NT2/D1 (cell line): Measurements from ENCODE around the gene TRMT61A.

Experiments
- DNase-seq: peaks from one replicate; pipeline ENCODE4 v3.0.0-alpha.2; 2011; ENCODE audit warnings: low read depth, low spot score
- H3K27me3 ChIP-seq: 2 replicates; pipeline ENCODE4 v1.6.0; 2011; ENCODE audit warnings: mild to moderate bottlenecking; ENCODE audit not compliant: insufficient read length, insufficient read depth
- H3K36me3 ChIP-seq: 2 replicates; pipeline ENCODE4 v1.6.1; 2011; ENCODE audit warnings: mild to moderate bottlenecking, low read length, mixed read lengths; ENCODE audit not compliant: insufficient read depth, insufficient read length
- H3K4me1 ChIP-seq: 2 replicates; pipeline ENCODE4 v1.5.1; 2011; ENCODE audit not compliant: insufficient read depth, insufficient read length
- H3K4me3 ChIP-seq: 2 replicates; pipeline ENCODE4 v1.5.1; 2011; ENCODE audit warnings: low read depth; ENCODE audit not compliant: insufficient read length
- H3K9ac ChIP-seq: 2 replicates; pipeline ENCODE4 v1.6.0; 2011; ENCODE audit warnings: low read depth; ENCODE audit not compliant: insufficient read length
- H3K9me3 ChIP-seq: 2 replicates; pipeline ENCODE4 v1.5.1; 2011; ENCODE audit warnings: mild to moderate bottlenecking, low read length; ENCODE audit not compliant: insufficient read depth
- SUZ12 ChIP-seq: IDR thresholded peaks from 2 replicates; pipeline ENCODE4 v1.6.1; 2011; ENCODE audit not compliant: insufficient read length, insufficient read depth; ENCODE audit errors: extremely low read depth
- YY1 ChIP-seq: IDR thresholded peaks from 2 replicates; pipeline ENCODE4 v1.6.1; 2011; ENCODE audit not compliant: insufficient read length, insufficient read depth
- ZNF274 ChIP-seq: IDR thresholded peaks from 2 replicates; pipeline ENCODE4 v1.6.1; 2011; ENCODE audit warnings: mild to moderate bottlenecking, low read depth, low read length

TRMT61A gene

DNA sequence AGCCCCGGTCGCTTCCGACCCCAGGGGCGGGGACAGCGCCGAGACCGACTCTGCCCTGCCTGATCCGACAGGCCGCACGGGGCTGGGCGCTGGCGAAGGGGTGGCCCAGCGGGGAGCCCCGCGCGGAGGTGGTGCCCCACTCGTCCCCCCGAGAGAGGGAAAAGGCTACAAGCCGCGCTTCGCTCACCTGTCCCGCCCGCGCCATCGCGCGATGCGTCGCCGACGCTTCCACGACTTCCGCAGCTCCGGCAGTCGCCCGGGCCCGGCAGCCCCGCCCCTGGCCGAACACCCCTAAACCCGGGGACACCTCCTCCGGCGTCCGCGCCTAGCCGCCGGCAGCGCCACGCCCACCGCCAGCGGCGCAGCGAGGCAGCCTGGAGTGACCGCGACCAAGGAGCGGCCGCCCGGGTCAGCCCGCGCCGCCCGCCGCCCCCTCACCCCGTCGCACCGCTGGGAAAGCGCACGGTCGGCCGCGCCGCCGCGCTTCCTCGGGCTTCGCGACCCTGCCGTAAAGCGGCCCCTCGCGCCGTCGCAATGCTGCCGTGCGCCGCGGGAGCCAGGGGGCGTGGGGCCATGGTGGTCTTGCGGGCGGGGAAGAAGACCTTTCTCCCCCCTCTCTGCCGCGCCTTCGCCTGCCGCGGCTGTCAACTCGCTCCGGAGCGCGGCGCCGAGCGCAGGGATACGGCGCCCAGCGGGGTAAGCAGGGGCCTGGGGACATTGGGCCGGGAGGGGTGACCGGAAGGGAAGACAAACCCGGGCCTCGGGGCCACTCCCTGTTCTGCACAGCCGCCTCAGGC lies 33.6 kb downstream of the TRMT61A start, which contains the start of the genes BAG5 and COA8:
Gene BAG5, minus strand, starts transcription at position 229 of the 797 bp plus-strand sequence. CDS start 1,493 bp downstream, outside the sequence.
Gene COA8, plus strand, starts transcription at position 532 of the 797 bp plus-strand sequence. Its CDS starts 42 bp downstream, at position 574.
- Histone ChIP-seq H3K27me3 (no peaks in the 10 kb centered on the region), H3K9ac (peak within 1 kb of the TSS; percentile 94), H3K9me3 (no peaks in the 10 kb centered on the region), H3K4me3 (peak within 1 kb of the TSS; percentile 91), H3K36me3 (peaks cover 34% of the 10 kb centered on the region), H3K4me1 (no peaks in the 10 kb centered on the region)
- no peak for TF ChIP-seq SUZ12
- no peak for TF ChIP-seq ZNF274
- TF ChIP-seq YY1 = no peak
- DNase-seq = peak; percentile 60

DNA sequence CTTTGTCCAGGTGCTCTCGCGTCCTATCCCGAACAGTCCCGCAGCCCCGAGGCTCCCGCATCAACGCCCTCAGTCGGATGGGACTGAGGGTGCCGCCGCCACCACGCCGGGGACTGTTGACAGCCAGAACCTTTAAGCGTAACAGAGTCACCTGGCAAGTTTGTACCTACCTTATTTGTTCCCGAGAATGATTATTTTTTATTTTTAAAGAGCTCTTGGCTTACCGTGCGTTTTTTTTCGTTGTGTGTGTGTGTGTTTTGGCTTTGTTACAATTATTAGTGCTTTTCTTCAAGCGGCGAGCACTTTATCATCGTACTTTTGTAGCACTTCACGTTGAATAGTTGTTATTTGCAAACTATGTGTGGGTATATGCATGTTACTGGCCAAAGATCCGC lies 34.2 kb downstream of the TRMT61A start:
- no peak for TF ChIP-seq ZNF274
- no peak for TF ChIP-seq YY1
- no peak for TF ChIP-seq SUZ12
- H3K9me3 ChIP-seq = no peaks in the 10 kb centered on the region
- peak overlapping the region; percentile 83 for H3K9ac ChIP-seq
- no peaks in the 10 kb centered on the region for H3K27me3 ChIP-seq
- H3K4me1 ChIP-seq = no peaks in the 10 kb centered on the region
- peaks cover 30% of the 10 kb centered on the region for H3K36me3 ChIP-seq
- no peak for DNase-seq
- H3K4me3 ChIP-seq = peak overlapping the region; percentile 91

DNA sequence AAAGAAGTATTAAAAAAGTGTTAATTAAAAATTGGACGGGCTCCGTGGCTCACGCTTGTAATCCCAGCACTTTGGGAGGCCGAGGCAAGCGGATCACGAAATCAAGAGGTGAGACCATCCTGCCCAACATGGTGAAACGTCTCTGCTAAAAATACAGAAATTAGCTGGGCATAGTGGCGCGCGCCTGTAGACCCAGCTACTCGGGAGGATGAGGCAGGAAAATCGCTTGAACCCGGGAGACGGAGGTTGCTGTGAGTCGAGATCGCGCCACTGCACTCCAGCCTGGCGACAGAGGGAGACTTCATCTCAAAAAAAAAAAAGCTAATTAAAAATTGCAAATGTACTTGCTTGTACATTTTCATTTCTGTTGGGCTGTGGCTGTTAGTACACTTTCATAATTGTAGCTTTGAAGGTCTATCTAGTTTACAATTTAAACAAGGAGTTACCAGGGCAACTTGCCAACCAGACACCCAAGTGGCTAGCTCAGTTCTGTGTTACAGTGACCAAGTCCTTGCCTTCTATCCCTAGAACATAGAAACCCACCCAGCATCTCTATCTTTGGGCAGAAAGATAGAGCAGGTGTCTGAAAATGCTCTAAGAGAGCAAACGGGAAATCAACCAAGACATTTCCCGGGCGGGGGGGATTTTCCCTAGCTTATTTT lies 35.0 kb downstream of the TRMT61A start:
- Histone ChIP-seq H3K27me3 (no peaks in the 10 kb centered on the region), H3K4me3 (peak overlapping the region; percentile 91), H3K9me3 (no peaks in the 10 kb centered on the region), H3K4me1 (peaks cover 3% of the 10 kb centered on the region), H3K9ac (peak overlapping the region; percentile 83), H3K36me3 (peaks cover 23% of the 10 kb centered on the region)
- TF ChIP-seq YY1 (no peak), SUZ12 (no peak), ZNF274 (no peak)
- no peak for DNase-seq

DNA sequence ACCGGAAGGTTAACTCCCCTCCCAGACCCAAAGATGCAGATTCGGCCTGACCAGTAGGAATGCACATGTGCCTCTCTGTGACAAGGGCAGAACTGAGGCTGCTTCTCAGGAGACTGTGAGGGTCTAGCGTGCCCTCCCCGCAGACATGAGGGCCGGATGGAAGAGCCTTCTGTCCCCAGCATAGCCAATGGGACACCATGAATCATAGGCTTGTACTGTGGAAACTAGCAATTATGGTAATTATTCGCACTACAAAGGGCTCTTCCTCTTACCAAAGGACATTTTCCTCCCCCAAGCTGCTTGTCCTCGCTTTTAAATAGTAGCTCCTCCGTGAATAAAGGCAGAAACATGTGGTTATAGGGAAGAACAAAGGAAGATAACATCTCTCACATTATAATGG lies 40.0 kb downstream of the TRMT61A start:
- Histone ChIP-seq H3K4me3 (no peak overlapping the region), H3K36me3 (peaks cover 15% of the 10 kb centered on the region), H3K9me3 (no peaks in the 10 kb centered on the region), H3K4me1 (peaks cover 7% of the 10 kb centered on the region), H3K9ac (no peak overlapping the region), H3K27me3 (no peaks in the 10 kb centered on the region)
- DNase-seq = no peak
- TF ChIP-seq SUZ12 (no peak), ZNF274 (no peak), YY1 (no peak)

DNA sequence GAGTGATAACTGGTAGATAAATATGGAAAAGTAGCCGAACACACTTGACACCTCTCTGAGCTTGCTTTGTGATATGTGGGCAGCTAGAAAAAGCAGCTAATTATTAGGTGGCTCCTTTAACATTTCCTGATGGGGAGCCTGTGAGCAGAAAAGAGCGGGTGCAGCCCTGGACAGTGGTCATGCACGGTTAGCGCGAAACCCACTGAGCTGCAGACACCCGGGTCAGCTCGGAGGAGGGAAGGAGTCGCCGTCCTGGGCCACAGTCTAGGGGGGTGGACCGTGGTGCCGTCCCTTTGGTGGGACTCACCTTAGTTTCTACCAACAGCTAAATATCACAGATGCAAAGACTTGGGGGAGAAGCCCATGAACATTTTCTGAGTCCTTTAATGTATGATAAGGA lies 40.4 kb downstream of the TRMT61A start:
- Histone ChIP-seq H3K9ac (no peak overlapping the region), H3K9me3 (no peaks in the 10 kb centered on the region), H3K36me3 (peaks cover 20% of the 10 kb centered on the region), H3K4me1 (peaks cover 7% of the 10 kb centered on the region), H3K27me3 (no peaks in the 10 kb centered on the region), H3K4me3 (no peak overlapping the region)
- no peak for TF ChIP-seq SUZ12
- DNase-seq = no peak

- Histone ChIP-seq H3K27me3 (no peaks in the 10 kb centered on the region), H3K36me3 (peaks cover 47% of the 10 kb centered on the region), H3K4me3 (no peak overlapping the region), H3K9me3 (no peaks in the 10 kb centered on the region), H3K4me1 (peaks cover 3% of the 10 kb centered on the region), H3K9ac (no peak overlapping the region)
- no peak for DNase-seq
- no peak for TF ChIP-seq YY1
- no peak for TF ChIP-seq SUZ12
- TF ChIP-seq ZNF274 = no peak
Measured at GRCh38 chr14:103574104-103574503, 45.1 kb downstream of the TRMT61A start.

DNA sequence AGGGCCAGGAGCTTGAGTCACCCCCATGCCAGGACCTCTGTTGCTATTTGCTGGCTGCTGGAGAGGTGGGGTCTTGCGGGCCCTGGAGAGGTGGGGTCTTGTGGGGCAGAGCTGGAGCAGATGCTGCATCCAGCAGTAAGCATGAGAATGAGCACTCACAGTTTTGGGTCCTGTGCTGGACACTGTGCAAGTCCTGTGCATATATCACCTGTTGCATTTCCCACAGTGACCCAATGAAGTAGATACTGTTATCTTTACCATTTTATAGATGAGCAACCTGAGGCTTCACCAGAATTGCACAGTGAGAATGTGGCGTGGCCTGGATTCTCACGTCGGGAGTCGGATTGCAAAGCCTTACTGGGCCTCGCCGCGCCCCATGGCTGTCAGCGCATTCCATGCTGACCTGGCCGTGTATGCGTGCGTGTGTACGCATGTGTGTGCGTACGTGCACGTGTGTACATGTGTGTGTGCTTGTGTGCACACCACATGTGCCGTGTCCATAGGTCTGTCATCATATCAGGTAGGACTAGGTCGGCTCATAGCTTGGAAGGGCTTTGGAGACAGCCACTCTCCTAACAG lies 45.8 kb downstream of the TRMT61A start:
- H3K4me1 ChIP-seq = no peaks in the 10 kb centered on the region
- peaks cover 48% of the 10 kb centered on the region for H3K36me3 ChIP-seq
- no peaks in the 10 kb centered on the region for H3K27me3 ChIP-seq
- no peaks in the 10 kb centered on the region for H3K9me3 ChIP-seq
- no peak for TF ChIP-seq YY1
- DNase-seq = no peak
- H3K9ac ChIP-seq = no peak overlapping the region
- no peak overlapping the region for H3K4me3 ChIP-seq
